NCI-H2081 (cell line): ENCODE data around the gene TAPBPL.
A peak's percentile ranks its signal among the peaks of the same experiment; 100 is the strongest.
"Not testable (repeated sequence)": the region's sequence is repeated elsewhere in the genome, so short reads cannot be mapped to it uniquely, and the experiment has no call there.

Experiments
- DNase-seq, 2 experiments: peaks; one replicate each; lab custom pipeline; 2025; lab: John Stamatoyannopoulos, UW

TAPBPL gene

DNA sequence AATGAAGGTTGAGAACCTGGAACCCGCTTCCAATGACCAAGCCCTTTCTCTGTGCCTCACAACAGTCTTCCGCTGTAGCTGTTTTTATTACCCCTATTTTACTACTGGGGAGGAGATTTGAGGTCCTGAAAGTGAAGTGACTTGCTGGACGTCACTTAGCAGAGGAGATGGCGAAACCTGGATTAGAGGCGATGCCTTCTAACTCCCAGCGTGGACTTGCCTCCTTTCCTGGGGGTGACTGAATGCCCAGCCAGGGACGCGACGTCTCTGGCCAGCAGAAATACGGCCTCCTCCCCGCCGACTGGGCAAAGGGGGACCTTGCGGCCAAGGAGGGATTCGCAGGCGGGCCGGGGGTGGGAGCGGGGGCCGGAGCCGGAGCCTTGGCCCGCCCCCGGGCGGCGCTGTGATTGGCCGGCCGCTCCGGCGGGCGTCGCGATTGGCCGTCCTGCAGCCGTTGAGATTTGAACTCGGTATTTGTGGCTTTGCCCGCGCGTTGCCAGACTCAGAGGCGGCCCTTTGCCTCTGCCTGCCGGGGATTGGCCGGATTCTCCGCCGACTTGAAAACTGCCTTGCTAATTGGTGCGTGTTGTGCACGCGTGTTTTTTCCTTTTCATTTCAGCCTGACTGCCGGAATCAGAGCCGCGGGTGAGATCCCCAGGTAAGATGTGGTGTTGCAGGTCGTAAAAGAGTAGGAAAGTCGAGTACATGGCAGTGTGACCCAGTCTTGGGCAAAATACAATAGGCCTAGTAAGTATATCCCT, 41.8 kb downstream of the TAPBPL start, which contains the start of gene NCAPD2:
NCAPD2 (plus strand) TSS at position 606 of the 761 bp plus-strand sequence. CDS start 997 bp downstream, outside the sequence.
- DNase-seq = peak; percentile 97 to 98

GRCh38 chr12:6494258-6494743, 42.5 kb downstream of the TAPBPL start:
- DNase-seq = peak in 1 of 2 experiments; percentile 56

GRCh38 chr12:6494968-6495367, 43.1 kb downstream of the TAPBPL start:
- DNase-seq = no peak

DNA sequence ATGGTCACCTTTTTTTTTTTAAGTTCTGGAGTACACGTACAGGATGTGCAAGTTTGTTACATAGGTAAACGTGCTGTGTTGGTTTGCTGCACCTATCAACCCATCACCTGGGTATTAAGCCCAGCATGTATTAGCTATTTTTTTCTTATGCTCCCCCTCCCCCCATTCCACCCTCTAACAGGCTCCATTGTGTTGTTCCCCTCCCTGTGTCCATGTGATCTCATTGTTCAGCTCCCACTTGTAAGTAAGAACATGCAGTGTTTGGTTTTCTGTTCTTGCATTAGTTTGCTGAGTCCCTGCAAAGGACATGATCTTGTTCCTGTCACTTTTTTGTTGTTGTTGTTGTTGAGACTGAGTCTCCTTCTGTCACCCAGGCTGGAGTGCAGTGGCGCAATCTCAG, 45.4 kb downstream of the TAPBPL start:
- not testable (repeated sequence) for DNase-seq

DNA sequence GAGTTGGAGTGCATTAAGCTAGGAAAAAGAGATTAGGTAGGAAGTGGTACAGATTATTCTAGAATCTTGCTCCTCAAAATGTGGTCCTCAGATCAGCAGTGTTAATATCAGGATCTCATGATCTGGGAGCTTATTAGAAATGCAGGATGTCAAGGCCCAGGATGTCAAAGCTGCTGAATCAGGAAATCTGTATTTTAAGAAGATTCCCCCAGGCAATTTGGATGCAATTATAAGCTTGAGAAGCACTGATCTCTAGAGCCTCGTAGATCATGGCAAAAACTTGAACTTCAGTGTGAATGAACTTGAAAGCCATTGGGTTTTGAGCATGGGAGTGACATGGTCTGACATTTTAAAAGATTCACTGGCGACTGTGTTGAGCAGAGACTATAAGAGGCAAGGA, 48.6 kb downstream of the TAPBPL start:
- DNase-seq = no peak

GRCh38 chr12:6507102-6507998, 55.5 kb downstream of the TAPBPL start:
- no peak for DNase-seq

GRCh38 chr12:6508087-6508486, 56.2 kb downstream of the TAPBPL start:
- no peak for DNase-seq
